NK-92 treated with Interleukin-12 subunit alpha and Interleukin-12 subunit beta, amount 100 ng/mL, for 24 hours (cell line): ENCODE measurements around the gene CD27.

ENCODE experiments used
- DNase-seq: peaks from one replicate; lab custom pipeline; 2025; lab: John Stamatoyannopoulos, UW

Gene CD27

DNA sequence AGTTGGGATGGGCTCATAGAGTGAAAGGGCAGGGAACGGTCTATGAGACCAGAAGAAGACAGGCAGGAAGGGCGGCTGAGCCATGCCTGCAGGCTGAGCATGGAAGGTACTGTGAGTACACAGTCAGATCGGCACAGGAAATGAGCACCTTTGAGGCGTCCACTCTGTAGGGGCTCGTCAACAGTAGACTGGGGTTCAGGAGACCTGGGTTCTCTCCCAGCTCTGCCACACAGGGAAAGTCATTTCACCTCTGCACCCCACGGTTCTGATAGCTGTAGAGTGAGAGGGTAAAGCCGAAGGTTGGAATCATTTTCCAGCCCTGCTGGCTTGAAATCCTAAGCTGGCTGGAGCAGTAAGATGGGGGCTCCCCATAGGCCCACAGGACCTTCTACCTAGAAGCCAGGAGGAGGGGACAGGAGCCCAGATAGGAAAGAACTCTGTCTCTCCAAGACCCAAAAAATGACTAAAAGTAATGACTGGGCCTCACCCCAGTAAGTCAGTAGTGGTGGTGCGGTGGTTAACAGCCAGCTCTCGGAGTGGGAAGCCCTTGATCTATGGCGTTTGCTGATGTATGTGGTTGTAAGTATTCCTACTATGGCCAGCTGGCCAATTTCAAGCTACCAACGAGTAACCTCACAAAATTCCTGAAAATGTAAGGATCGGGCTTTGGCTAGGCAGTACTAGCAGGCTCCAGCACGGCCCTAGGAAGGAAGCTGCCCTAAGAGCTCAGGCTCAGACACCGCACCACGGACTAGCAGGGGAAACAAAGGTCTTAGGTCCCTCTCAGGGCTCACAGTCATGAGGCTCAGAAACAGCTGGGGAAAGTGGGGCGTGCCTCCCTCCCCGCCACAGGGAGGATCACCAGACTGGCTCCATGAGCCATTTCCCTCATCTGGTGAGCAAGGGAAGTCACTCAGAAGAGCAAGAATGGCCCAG is 10.3 kb upstream of the CD27 start:
- no peak for DNase-seq

DNA sequence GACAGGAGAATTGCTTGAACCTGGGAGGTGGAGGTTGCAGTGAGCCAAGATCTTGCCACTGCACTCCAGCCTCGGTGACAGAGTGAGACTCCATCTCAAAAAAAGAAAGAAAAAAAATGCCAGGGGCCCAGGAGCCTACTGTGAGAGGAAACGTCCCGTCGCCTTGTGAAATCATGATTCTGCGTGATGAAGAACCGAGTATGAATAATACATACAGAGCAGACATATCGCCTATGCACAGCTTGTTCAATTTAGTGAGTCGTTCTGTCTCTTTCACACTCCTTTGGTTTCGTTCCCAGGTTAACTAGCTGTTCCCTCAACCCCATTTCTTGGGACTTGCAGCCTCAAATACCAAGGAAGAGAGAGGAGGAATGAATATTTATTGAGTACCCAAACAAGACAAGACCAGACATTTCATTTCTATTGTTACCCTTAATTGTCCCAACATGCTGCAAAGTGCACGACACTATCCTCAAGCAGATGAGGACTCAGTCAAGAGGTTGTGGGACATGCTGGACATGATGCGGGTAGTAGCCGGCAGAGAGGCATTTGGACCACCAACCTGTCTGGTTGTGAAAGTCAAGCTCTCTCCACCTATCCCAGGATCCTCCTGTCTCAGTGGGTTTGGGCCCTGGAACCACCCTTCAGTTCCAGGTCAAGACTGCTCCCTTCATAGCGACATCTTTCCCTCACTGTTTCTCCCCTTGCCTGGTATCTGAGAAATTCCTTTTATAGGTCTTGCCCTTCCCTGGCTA is 8.6 kb upstream of the CD27 start:
- DNase-seq, result no peak

DNA sequence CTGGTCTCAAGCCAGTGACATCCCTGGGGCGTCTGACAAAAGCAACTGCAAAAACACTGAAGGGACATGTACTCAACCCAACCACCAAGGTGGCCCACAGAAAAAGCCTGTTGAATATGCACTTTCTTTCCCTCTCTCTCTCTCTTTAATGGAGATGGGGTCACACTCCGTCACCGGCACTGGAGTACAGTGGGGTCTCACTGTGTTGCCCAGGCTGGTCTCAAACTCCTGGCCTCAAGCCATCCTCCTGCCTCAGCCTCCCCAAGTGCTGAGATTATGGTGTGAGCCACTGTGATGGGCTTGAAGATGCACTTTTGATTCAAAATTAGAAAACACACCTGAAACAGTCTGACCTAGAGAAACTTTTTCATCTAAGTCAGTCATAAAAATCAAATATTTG is 7.2 kb upstream of the CD27 start:
- DNase-seq, result no peak

DNA sequence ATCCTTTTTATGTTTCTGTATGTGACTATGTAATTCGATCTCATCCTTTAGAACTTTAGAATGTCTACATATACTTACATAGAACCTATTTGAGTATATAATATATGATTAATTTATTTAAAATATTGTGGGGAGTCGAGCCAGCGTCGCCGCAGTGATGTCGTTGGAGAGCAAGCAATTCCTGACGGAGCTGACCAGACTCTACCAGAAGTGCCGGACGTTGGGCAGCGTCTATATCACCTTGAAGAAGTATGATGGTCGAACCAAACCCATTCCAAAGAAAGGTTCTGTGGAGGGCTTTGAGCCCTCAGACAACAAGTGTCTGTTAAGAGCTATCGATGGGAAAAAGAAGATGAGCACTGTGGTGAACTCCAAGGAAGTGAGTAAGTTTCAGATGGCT is 6.4 kb upstream of the CD27 start:
- DNase-seq, result no peak

DNA sequence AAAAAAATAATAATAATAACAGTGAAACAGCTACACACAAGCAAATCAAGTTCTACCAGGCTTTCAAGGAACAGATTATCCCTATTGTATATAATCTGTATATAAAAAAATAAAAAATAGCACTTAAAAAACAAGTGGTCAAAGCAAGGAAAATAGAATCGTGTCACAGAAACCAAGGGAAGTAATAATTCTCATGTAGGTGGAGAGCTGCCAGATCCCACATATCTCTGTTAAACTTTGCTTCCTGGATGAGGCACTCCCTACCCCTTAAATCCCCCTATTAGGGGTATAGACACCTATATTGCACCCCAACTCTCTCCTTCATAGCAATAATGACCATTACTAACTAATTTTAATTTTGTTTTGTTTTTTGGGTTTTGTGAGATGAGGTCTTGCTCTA is 4.4 kb upstream of the CD27 start:
- DNase-seq, result no peak

DNA sequence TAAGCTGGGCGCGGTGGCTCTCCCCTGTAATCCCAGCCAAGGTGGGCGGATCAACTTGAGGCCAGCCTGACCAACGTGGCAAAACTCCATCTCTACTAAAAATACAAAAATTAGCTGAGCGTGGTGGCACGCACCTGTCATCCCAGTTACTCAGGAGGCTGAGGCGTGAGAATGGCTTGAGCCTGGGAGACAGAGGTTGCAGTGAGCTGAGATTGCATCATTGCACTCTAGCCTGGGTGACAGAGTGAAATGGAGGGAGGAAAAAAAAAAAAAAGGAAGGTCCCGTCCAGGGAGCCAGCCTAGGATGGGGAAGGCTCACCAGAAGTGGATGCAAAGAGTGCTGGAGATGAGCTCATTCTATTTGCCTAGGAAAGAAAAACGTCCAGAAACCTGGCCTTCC is 1.9 kb upstream of the CD27 start:
- DNase-seq, result no peak

DNA sequence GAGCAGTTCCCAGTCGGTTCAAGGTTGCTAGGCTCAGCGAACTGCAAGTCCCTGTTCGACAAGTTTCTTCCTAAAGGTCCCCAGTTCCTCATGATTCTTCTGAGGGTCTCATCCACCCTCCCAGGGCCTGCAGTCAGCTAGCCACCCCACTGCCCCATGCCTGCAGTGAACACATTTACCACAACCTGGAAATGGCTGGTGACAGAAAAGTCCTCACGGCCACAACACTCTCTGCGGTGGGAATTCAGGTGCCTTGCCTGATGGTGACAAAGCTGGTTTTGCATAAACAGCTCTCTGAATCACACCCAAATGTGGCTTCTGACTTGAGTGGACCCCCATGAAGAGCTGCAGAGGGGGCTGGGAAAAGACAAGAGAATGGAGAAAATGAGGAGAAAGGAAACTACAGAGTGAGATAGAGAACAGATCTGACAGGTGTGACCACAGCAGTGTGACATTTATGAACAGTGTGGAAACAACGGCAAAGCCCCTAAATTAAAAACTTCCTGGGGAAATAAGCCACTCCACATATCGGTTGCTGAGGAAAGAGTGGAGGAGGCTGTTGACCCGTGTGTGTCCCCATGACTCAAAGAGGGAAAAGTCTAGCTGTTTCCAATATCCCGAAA is 1.3 kb upstream of the CD27 start:
- no peak for DNase-seq

DNA sequence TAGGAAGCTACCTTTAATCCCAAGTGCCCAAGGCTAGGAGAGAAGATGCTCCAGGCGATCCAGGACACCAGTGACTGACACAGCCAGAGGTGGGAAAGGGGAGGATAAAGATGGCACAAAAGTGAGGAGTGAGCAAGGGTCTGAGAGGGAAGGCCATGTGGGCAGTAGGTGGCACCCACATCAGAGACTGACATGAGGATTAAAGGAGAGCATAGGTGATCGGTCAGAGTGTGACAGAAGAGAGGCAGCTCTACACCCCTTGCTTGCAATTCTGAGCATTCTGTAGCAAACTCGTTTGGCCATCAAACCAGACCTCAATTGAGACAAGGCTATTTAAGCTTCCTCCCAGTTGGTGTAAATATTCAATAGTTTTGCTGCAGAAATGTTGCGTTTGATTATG is 724 bp upstream of the CD27 start:
- no peak for DNase-seq

DNA sequence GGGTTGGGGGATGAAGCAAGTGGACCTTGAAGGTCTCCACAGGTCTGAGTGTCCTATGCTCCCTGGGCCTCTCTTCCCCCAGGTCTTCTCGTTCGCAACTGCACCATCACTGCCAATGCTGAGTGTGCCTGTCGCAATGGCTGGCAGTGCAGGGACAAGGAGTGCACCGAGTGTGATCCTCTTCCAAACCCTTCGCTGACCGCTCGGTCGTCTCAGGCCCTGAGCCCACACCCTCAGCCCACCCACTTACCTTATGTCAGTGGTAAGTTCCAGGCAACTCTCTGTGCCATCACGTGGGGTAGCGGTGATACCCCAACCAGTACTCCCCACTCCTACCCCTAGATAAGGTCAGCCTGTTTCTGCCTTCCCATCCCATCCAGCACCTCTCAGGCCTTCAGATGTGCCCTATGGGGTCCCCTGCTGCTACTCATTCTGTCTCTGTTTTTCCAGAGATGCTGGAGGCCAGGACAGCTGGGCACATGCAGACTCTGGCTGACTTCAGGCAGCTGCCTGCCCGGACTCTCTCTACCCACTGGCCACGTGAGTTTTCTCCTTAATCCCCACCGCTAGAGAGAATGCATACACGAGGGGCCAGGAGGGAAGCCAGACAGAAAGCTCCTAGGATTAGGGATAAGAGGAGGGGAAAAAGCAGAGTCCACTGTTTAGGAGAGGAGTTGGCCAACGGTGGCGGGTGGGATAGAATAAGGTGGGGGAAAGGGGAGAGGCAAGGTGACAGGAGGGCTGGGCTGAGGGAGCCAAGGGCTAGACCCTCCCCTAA is 5.5 kb downstream of the CD27 start:
- no peak for DNase-seq

DNA sequence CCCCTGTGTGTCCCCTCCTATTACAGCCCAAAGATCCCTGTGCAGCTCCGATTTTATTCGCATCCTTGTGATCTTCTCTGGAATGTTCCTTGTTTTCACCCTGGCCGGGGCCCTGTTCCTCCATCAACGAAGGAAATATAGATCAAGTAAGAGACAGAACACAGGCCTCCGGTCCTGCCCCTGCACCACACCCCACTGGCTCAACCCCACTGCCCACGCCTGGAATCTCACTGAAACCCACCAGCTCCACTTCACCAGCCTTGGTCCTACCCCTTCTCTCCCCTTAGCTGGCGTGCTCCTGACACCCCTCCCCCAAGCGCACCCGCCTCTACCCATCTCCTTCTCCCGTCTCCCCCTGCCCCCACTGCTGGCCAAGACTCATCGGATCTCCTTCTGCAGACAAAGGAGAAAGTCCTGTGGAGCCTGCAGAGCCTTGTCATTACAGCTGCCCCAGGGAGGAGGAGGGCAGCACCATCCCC is 6.2 kb downstream of the CD27 start:
- DNase-seq, result no peak

DNA sequence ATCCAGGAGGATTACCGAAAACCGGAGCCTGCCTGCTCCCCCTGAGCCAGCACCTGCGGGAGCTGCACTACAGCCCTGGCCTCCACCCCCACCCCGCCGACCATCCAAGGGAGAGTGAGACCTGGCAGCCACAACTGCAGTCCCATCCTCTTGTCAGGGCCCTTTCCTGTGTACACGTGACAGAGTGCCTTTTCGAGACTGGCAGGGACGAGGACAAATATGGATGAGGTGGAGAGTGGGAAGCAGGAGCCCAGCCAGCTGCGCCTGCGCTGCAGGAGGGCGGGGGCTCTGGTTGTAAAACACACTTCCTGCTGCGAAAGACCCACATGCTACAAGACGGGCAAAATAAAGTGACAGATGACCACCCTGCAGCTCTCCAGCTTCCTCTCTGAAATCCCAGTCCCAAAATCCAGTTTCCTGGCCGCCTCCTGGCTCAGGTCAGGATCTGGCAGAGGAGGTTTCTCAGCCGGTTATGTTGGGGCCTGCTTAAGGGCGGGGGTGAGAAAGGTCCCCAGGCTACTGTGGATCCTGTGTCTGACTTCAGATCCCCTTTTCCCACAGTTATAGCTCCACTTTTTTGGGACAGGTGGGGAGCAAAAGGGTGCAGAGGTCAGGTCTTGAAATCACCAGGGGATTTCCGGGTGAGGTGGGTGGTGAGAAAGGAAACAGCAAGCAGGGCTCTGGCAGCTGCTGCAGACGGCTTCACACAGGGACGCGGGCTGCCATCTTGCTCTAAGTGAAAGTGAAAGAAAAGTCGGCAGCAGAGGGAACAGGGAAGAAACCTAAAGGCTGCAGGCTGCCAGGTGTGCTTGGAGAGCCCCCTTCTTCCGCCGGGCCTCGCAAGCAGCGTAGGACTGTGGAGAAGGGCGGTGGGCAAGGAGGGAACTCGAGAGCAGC is 6.8 kb downstream of the CD27 start, which contains the start of gene TAPBPL:
TAPBPL (plus strand) TSS at position 695 of the 897 bp plus-strand sequence. CDS start 207 bp downstream, outside the sequence.
- peak; percentile 41 for DNase-seq

DNA sequence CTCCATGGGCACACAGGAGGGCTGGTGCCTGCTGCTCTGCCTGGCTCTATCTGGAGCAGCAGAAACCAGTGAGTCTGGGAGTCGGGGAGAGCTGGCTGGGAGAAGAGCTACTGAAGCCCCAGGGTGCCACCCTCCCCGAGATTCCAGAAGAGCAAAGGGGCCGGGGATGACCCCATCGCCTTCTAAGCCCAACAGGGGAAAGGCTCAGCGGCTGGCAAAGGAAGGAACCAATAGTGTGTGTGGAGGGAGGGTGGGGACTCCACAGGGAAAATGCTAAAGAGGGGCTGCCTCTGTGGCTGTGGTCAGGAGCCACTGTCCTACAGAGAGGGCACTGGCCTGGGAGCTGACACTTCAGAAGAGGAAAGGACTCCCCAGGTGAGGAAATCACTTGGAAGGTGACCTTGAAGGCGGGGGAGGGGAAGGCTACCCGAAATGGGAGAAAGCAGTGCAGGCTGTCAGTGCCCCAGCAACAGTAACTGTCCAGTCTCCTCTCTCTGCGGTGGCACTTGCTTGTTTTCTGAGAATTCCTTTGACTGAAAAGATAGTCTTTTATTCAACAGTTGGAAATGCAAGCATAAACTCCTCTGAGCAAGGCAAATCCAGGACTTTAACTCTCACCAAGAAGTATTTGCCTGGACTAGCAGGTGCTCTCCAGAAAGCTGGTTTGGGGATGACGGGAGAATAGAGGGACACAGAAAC is 7.6 kb downstream of the CD27 start:
- no peak for DNase-seq

DNA sequence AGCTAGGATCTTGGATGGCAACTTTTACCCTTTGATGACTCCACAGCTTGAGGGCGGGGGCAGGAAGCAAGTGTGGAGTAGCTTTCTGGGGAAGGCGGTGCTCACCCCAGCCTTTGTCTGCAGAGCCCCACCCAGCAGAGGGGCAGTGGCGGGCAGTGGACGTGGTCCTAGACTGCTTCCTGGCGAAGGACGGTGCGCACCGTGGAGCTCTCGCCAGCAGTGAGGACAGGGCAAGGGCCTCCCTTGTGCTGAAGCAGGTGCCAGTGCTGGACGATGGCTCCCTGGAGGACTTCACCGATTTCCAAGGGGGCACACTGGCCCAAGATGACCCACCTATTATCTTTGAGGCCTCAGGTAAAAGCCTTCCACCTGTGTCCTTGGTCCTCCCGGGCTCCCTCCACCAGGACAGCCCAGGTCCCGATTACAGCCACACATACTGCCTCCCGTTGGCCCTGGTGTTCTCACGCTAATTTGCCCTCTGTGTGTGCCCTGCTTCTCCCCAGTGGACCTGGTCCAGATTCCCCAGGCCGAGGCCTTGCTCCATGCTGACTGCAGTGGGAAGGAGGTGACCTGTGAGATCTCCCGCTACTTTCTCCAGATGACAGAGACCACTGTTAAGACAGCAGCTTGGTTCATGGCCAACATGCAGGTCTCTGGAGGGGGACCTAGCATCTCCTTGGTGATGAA is 8.3 kb downstream of the CD27 start:
- DNase-seq, result no peak

DNA sequence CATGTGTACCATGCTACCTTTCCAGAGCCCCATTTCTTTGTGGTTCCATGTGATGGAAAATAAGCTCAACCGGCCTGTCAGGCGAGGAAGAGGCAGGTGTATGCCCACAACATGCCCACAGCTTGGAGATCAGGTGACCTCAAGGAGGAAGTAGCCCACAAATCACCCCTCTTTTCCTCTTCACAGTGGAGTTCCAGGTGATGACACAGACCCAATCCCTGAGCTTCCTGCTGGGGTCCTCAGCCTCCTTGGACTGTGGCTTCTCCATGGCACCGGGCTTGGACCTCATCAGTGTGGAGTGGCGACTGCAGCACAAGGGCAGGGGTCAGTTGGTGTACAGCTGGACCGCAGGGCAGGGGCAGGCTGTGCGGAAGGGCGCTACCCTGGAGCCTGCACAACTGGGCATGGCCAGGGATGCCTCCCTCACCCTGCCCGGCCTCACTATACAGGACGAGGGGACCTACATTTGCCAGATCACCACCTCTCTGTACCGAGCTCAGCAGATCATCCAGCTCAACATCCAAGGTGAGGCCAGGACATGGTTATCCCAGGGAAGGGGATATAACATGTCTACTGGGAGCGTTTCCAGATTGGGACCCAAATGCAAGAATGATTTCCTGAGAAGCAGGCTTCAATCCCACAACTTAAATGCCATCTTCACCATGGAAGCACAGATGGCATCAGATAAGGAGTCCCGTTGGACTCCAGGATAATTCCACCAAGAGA is 12.6 kb downstream of the CD27 start:
- no peak for DNase-seq

DNA sequence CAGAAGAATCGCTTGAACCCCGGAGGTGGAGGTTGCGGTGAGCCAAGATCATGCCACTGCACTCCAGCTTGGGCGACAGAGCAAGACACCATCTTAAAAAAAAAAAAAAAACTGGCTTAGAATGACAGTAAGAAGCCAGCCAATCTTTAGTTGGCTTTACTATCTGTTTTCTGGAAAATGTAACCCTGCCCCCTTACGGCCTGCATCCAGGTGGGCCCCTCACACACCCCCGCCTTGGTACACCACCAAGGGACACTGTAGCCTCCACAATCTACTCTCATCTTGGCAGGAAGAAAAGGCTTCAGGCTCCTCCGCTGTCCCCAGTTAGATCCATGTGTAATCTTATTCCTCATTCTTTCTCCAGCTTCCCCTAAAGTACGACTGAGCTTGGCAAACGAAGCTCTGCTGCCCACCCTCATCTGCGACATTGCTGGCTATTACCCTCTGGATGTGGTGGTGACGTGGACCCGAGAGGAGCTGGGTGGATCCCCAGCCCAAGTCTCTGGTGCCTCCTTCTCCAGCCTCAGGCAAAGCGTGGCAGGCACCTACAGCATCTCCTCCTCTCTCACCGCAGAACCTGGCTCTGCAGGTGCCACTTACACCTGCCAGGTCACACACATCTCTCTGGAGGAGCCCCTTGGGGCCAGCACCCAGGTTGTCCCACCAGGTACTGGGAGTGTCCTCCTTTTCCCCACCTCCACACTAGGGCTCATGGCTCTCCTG is 13.7 kb downstream of the CD27 start:
- DNase-seq, result no peak

DNA sequence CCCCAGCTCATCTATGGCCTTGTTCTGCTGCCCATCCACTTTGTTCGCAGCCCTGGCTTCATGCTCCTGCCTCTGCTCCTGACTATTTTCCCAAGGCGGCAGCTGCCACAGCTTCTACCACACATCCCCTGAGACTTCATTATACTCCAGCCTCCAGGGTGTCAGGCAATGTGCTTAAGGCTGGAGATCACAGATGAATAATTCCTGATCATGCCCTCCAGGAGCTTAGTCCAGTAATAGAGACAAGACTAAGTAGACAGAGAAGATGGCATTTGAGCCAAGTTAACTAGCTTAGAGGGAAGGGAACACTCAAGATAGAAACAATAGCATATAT is 14.2 kb downstream of the CD27 start:
- DNase-seq, result no peak

DNA sequence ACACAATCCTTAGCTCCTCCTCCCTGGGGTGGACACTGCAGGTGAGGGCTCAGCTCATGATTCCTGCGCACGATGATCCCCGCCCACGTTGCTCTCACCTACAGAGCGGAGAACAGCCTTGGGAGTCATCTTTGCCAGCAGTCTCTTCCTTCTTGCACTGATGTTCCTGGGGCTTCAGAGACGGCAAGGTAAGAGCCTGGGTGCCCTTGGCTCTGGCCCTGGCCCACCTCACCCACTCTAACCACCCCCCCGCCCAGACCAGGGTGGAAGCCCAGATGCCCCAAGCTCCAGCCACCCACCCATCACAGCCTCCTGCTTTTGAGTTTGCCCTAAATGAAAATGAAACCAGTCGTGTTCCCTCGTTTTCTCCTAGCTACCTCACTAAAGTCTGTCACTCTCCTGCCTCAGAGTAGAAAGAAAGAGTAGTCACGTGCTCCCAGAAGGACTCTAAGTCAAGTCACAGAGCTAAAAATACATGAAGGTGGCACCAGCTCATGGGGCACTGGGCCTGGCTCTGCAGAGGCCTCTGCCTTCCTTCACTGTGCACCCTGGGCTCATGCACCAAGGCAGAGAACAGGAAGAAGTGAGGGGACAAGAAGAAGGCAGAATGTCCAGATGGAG is 16.1 kb downstream of the CD27 start:
- DNase-seq, result no peak
